Measurements from ENCODE around the gene TAS2R40. TPM values are rescaled to one million over a fixed set of nuclear protein-coding genes. Genes with fewer than 3 reads are reported as not detected.
"Not testable (repeated sequence)": the region's sequence is repeated elsewhere in the genome, so short reads cannot be mapped to it uniquely, and the experiment has no call there.

Gene TAS2R40
- polyA plus RNA-seq (2012; ENCODE audit: missing spikeins): not detected

DNA sequence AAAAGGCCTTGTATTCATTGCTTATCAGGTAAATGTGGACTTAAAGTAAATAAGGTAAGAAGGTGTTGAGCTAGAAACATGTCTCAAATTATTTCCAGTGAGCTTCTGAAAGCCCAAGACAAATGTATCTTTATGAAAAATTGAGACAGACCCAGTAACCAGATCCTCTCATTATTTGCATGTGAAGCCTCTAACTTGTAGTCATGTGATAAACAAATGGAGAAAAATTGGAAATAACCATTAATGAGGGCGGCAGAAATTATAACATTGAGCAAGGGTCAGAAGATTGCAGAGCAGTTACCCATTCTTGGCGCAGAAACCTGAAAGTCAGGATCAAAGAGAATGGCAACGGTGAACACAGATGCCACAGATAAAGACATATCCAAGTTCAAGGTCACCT, at the start of gene TAS2R40:
TAS2R40 (plus strand) TSS at position 301 of the 400 bp plus-strand sequence; CDS start at position 343, 42 bp downstream.
- no peak for FAIRE-seq
- no peak for DNase-seq (ENCODE audit: insufficient read length)
- TF ChIP-seq TAF1 (IDR thresholded peaks at IDR 0.05; ENCODE audit: borderline replicate concordance, low read depth, low read length) (no peak), POLR2A (IDR thresholded peaks at IDR 0.05; ENCODE audit: low read depth, low read length) (no peak), POLR2AphosphoS5 (IDR thresholded peaks at IDR 0.05; ENCODE audit: low read depth, low read length) (no peak)

DNA sequence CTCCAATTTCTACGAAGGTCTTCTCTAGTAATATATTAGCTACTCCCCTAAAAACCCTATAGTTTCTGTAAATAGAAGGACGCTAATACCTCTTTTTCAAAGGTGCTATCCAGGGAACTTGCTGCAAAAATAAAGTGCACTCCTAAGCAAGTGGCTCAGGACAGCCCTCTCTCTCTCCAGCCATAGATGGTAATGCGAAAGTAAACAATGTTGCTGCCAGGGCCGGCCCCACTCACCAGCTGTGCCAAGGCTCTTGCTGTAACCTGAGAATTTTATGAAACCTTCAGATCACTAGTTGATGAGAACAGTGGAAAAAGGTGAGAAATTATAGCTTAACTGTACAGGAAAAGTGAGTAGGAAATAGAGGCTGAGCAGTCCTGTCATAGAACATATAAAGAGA, 49.5 kb upstream of the TAS2R40 start:
- DNase-seq (ENCODE audit: insufficient read length): no peak
- TF ChIP-seq POLR2A (IDR thresholded peaks at IDR 0.05; ENCODE audit: low read depth, low read length) (no peak), TAF1 (IDR thresholded peaks at IDR 0.05; ENCODE audit: borderline replicate concordance, low read depth, low read length) (no peak), POLR2AphosphoS5 (IDR thresholded peaks at IDR 0.05; ENCODE audit: low read depth, low read length) (no peak)
- no peak for FAIRE-seq

DNA sequence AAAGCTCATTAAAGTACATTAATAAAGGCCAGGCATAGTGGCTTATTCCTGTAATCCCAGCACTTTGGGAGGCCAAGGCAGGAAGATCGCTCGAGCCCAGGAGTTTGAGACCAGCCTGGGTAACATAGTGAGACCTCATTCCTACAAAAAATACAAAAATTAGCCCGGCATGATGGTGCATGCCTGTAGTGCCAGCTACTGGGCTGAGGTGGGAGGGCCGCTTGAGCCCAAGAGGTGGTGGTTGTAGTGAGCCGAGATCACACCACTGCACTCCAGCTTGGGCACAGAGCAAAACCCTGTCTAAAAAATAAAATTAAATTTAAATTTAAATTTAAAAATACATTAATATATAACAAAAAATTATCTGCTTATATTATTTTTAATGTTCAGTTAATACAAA, 45.7 kb upstream of the TAS2R40 start:
- DNase-seq (ENCODE audit: insufficient read length) (no peak), FAIRE-seq (no peak)
- TF ChIP-seq POLR2A (IDR thresholded peaks at IDR 0.05; ENCODE audit: low read depth, low read length) (no peak), POLR2AphosphoS5 (IDR thresholded peaks at IDR 0.05; ENCODE audit: low read depth, low read length) (no peak), TAF1 (IDR thresholded peaks at IDR 0.05; ENCODE audit: borderline replicate concordance, low read depth, low read length) (no peak)

DNA sequence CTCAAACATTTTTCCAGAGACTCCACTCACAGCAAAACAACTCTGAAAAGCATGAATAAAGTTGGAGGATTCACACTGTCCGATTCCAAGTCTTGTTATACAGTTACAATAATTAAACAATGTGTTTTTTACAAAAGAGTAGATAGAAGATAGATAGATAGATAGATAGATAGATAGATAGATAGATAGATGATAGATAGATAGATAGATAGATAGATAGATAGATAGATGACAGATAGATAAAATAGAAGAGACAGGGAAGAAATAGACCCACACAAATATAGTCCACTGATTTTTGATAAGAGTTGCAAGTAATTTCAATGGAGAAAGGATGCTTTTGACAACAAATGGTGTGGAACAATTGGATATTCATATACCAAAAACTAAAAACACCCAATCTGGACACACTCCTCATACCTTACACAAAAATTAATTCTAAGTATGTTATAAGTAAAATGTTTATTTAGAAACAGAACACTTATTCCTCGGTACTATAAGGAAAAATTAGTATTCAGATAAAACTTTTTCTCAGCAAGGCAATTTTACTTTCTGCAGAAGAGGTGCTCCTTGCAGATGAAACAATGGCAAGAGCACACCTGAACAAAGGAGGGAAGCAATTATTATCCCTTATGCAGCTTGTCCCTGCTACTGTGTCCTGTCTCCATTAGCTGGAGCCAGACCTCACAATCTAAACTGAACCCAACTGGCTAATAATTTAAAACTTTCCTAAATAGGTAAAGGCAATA, 44.3 kb upstream of the TAS2R40 start:
- DNase-seq (ENCODE audit: insufficient read length): no peak
- no peak for FAIRE-seq
- TF ChIP-seq POLR2AphosphoS5 (IDR thresholded peaks at IDR 0.05; ENCODE audit: low read depth, low read length) (no peak), POLR2A (IDR thresholded peaks at IDR 0.05; ENCODE audit: low read depth, low read length) (no peak), TAF1 (IDR thresholded peaks at IDR 0.05; ENCODE audit: borderline replicate concordance, low read depth, low read length) (no peak)

DNA sequence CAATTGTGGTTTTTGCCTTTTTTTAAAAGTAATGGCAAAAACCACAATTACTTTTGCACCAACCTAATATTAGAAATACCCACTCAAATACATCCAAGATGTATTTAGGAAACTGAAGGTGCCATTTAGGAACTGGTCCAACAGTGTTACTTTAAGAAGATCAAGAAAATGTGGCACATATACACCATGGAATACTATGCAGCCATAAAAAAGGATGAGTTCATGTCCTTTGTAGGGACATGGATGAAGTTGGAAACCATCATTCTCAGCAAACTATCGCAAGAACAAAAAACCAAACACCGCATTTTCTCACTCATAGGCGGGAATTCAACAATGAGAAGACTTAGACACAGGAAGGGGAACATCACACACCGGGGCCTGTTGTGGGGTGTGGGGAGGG, 41.1 kb upstream of the TAS2R40 start:
- not testable (repeated sequence) for DNase-seq (ENCODE audit: insufficient read length); FAIRE-seq

DNA sequence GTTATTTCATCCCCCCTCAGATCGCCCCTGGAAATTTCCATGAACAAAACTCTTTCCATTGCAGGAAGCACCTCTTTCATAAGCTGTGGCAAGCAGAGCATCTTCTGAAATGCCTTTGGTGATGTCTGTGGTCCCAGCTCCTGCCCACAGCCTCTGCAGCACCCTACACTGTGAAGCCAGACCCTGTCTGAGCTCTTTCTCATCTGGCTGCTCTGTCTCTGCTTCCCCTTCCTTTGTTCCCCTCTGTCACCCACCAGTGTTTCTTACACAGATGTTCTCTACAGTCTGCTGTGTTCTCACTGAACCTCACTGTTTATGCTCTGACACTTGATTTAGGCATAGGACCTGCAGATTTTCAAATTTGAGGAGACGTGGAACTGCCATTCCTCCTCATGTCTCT, 40.5 kb upstream of the TAS2R40 start:
- no peak for FAIRE-seq

DNA sequence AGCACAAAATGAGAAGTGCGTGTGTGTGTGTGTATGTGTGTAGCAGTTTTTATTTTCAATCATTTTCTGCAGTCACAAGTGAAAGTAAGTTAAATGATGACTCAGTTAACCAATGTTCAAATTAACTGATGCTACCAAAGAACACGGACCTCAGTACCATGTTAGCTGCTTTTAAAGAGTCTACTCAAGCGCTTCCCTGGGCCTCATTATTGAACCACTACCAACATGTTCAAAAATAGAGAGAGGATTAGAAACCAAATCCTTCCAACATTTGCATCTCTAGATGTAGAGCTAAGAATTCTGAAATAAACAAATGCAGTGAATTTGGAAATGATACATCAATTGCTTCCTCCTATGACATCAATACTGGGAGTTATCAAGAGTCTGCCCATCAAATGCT, 38.8 kb upstream of the TAS2R40 start, which contains the start of gene TAS2R39:
TAS2R39 (plus strand) TSS at position 396 of the 400 bp plus-strand sequence; CDS start at position 396, 0 bp downstream.
- DNase-seq (ENCODE audit: insufficient read length): no peak
- TF ChIP-seq POLR2AphosphoS5 (IDR thresholded peaks at IDR 0.05; ENCODE audit: low read depth, low read length) (no peak), POLR2A (IDR thresholded peaks at IDR 0.05; ENCODE audit: low read depth, low read length) (no peak), TAF1 (IDR thresholded peaks at IDR 0.05; ENCODE audit: borderline replicate concordance, low read depth, low read length) (no peak)
- no peak for FAIRE-seq

More for the DNA sequence above, 40.5 kb upstream of the TAS2R40 start:
- DNase-seq (ENCODE audit: insufficient read length): no peak
- no peak for TF ChIP-seq POLR2A (IDR thresholded peaks at IDR 0.05; ENCODE audit: low read depth, low read length)
- TF ChIP-seq TAF1 (IDR thresholded peaks at IDR 0.05; ENCODE audit: borderline replicate concordance, low read depth, low read length): no peak
- TF ChIP-seq POLR2AphosphoS5 (IDR thresholded peaks at IDR 0.05; ENCODE audit: low read depth, low read length): no peak

DNA sequence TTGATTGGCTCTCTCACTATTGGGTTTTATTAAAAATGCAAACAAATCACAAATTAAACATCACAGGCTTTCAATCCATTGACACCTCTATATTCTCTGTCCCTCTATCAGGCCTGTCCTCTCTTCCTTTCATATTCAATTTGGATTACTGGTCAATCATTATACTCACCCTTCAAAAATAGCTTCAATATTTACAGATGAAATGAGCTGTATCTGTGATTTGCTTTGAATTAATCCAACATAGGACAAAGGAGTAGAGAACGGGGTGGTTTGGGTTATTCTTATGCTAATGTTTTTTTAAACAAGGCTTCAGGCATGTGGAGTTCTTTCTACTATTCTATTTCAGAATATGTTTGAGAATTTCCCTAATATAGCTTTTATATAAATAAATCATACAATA, 36.3 kb upstream of the TAS2R40 start:
- FAIRE-seq (no peak), DNase-seq (ENCODE audit: insufficient read length) (no peak)
- no peak for TF ChIP-seq POLR2A (IDR thresholded peaks at IDR 0.05; ENCODE audit: low read depth, low read length)
- no peak for TF ChIP-seq POLR2AphosphoS5 (IDR thresholded peaks at IDR 0.05; ENCODE audit: low read depth, low read length)

DNA sequence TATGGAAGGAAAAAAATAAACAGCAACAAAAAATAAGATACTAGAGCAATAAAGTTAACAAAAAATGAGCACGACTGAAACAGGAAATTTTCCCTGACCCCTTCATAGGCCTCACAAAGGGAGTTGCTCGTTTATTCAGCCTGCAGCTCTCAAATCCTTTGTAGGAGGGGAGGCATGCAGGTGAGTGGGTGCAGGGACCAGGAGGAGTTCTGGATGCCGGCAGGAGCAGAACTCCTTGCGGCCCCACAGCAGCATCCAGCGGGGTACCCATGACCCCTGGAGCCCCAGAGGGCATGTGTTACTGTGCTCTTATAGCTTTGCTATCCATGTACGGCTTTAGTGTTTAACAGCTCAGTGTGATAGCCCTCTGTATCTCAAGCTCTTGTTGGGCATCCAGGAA, 32.8 kb upstream of the TAS2R40 start:
- no peak for FAIRE-seq
- no peak for DNase-seq (ENCODE audit: insufficient read length)
- no peak for TF ChIP-seq TAF1 (IDR thresholded peaks at IDR 0.05; ENCODE audit: borderline replicate concordance, low read depth, low read length)
- TF ChIP-seq POLR2A (IDR thresholded peaks at IDR 0.05; ENCODE audit: low read depth, low read length): no peak
- no peak for TF ChIP-seq POLR2AphosphoS5 (IDR thresholded peaks at IDR 0.05; ENCODE audit: low read depth, low read length)

DNA sequence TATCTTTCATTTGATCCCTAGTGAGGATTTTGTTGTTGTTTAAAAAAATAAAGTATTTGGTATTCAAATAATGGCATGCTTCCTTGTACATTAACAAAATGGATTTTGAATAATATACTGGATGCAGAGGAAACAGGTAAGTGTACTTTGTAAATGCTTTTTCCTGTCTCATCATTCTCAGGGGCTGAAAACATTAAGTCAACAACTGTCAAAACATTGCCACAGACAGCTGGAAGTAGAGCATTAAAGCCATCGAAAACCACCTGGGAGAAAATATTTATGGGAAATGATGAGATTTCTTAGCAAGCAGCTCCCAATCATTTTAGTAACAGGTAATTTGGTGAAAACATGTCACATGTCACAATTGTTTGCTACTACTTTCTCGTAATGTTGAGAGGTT, 28.0 kb upstream of the TAS2R40 start:
- TF ChIP-seq POLR2AphosphoS5 (IDR thresholded peaks at IDR 0.05; ENCODE audit: low read depth, low read length) (no peak), TAF1 (IDR thresholded peaks at IDR 0.05; ENCODE audit: borderline replicate concordance, low read depth, low read length) (no peak), POLR2A (IDR thresholded peaks at IDR 0.05; ENCODE audit: low read depth, low read length) (no peak)
- FAIRE-seq (no peak), DNase-seq (ENCODE audit: insufficient read length) (no peak)

DNA sequence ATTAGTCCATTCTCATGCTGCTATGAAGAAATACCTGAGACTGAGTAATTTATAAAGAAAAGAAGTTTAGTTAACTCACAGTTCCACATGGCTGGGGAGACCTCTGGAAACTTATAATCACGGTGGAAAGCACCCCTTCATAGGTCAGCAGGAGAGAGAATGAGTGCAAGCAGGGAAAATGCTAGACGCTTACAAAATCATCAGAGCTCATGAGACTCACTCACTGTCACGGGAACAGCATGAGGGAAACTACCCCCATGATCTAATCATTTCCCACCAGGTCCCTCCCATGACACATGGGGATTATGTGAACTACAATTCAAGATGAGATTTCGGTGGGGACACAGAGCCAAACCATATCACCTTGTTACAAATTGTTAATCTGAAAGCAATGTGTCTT, 22.8 kb upstream of the TAS2R40 start:
- TF ChIP-seq POLR2AphosphoS5 (IDR thresholded peaks at IDR 0.05; ENCODE audit: low read depth, low read length) (no peak), TAF1 (IDR thresholded peaks at IDR 0.05; ENCODE audit: borderline replicate concordance, low read depth, low read length) (no peak), POLR2A (IDR thresholded peaks at IDR 0.05; ENCODE audit: low read depth, low read length) (no peak)
- DNase-seq (ENCODE audit: insufficient read length) (no peak), FAIRE-seq (peak; percentile 48)

DNA sequence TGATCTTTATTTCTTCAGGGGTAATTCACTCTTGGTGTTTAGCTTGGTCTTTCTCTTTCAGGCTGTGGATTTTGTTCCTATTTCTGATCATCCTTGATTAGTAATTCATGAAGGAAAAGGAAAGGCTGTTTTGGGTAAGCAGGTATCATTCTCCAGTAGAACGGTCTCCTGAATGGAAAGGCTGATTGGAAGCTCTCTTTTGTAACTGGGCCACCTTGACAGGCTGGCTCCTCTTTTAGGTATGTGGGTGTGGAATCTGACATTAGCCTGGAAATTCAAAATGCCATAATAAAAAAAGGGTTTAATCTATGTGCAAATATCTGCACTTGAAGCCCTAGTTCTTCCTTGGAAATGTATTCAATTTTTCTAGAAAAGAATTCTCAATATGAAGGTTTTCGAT, 19.7 kb upstream of the TAS2R40 start:
- DNase-seq (ENCODE audit: insufficient read length) (no peak), FAIRE-seq (no peak)
- TF ChIP-seq POLR2AphosphoS5 (IDR thresholded peaks at IDR 0.05; ENCODE audit: low read depth, low read length): no peak
- no peak for TF ChIP-seq TAF1 (IDR thresholded peaks at IDR 0.05; ENCODE audit: borderline replicate concordance, low read depth, low read length)
- no peak for TF ChIP-seq POLR2A (IDR thresholded peaks at IDR 0.05; ENCODE audit: low read depth, low read length)

Measured in GM12892 (cell line).